Measurements from ENCODE around the gene PNRC2. TPM values are rescaled to one million over a fixed set of nuclear protein-coding genes. Genes with fewer than 3 reads are reported as not detected.

PNRC2 gene
- total and polyA plus RNA-seq, 2 of the 13 experiments (the other 11 are each of a cell fraction or from before 2014, with no cell fraction given) = 74.9 to 97.5 TPM

GRCh38 chr1:23959461-23960290 is at the start of gene PNRC2 (continued):
- TF ChIP-seq, protein P1, sequence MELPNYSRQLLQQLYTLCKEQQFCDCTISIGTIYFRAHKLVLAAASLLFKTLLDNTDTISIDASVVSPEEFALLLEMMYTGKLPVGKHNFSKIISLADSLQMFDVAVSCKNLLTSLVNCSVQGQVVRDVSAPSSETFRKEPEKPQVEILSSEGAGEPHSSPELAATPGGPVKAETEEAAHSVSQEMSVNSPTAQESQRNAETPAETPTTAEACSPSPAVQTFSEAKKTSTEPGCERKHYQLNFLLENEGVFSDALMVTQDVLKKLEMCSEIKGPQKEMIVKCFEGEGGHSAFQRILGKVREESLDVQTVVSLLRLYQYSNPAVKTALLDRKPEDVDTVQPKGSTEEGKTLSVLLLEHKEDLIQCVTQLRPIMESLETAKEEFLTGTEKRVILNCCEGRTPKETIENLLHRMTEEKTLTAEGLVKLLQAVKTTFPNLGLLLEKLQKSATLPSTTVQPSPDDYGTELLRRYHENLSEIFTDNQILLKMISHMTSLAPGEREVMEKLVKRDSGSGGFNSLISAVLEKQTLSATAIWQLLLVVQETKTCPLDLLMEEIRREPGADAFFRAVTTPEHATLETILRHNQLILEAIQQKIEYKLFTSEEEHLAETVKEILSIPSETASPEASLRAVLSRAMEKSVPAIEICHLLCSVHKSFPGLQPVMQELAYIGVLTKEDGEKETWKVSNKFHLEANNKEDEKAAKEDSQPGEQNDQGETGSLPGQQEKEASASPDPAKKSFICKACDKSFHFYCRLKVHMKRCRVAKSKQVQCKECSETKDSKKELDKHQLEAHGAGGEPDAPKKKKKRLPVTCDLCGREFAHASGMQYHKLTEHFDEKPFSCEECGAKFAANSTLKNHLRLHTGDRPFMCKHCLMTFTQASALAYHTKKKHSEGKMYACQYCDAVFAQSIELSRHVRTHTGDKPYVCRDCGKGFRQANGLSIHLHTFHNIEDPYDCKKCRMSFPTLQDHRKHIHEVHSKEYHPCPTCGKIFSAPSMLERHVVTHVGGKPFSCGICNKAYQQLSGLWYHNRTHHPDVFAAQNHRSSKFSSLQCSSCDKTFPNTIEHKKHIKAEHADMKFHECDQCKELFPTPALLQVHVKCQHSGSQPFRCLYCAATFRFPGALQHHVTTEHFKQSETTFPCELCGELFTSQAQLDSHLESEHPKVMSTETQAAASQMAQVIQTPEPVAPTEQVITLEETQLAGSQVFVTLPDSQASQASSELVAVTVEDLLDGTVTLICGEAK (IDR thresholded peaks at IDR 0.05) = no peak
- TF ChIP-seq, protein P1 (CRISPR knock-in tag; IDR thresholded peaks at IDR 0.05) = peak; percentile 70; the same call in 1 of the 2 replicates
- TF ChIP-seq, protein P2, sequence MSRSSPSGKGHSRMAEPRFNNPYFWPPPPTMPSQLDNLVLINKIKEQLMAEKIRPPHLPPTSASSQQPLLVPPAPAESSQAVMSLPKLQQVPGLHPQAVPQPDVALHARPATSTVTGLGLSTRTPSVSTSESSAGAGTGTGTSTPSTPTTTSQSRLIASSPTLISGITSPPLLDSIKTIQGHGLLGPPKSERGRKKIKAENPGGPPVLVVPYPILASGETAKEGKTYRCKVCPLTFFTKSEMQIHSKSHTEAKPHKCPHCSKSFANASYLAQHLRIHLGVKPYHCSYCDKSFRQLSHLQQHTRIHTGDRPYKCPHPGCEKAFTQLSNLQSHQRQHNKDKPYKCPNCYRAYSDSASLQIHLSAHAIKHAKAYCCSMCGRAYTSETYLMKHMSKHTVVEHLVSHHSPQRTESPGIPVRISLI (CRISPR knock-in tag; IDR thresholded peaks at IDR 0.05; ENCODE audit: borderline replicate concordance) = peak; percentile 61; the same call in 1 of the 2 replicates
- TF ChIP-seq RFXAP (CRISPR knock-in tag; IDR thresholded peaks at IDR 0.05; ENCODE audit: borderline replicate concordance) (peak; percentile 100), PCBP2 (optimal IDR thresholded peaks at IDR 0.05; ENCODE audit: low read depth, low read length, poor library complexity, severe bottlenecking) (no peak), ZNF260 (CRISPR knock-in tag; IDR thresholded peaks at IDR 0.05; ENCODE audit: borderline replicate concordance, low read depth) (no peak), ZBTB49 (CRISPR knock-in tag; IDR thresholded peaks at IDR 0.05; ENCODE audit: borderline replicate concordance) (no peak), SMAD1 (CRISPR knock-in tag; IDR thresholded peaks at IDR 0.05; ENCODE audit: borderline replicate concordance, low read depth) (no peak), NKX3-1 (CRISPR knock-in tag; IDR thresholded peaks at IDR 0.05) (peak; percentile 73; the same call in 1 of the 2 replicates)
- TF ChIP-seq, protein P3, sequence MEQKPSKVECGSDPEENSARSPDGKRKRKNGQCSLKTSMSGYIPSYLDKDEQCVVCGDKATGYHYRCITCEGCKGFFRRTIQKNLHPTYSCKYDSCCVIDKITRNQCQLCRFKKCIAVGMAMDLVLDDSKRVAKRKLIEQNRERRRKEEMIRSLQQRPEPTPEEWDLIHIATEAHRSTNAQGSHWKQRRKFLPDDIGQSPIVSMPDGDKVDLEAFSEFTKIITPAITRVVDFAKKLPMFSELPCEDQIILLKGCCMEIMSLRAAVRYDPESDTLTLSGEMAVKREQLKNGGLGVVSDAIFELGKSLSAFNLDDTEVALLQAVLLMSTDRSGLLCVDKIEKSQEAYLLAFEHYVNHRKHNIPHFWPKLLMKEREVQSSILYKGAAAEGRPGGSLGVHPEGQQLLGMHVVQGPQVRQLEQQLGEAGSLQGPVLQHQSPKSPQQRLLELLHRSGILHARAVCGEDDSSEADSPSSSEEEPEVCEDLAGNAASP (CRISPR knock-in tag; IDR thresholded peaks at IDR 0.05; ENCODE audit: borderline replicate concordance) = no peak; the same call in none of the 2 replicates
- TF ChIP-seq, protein P4, sequence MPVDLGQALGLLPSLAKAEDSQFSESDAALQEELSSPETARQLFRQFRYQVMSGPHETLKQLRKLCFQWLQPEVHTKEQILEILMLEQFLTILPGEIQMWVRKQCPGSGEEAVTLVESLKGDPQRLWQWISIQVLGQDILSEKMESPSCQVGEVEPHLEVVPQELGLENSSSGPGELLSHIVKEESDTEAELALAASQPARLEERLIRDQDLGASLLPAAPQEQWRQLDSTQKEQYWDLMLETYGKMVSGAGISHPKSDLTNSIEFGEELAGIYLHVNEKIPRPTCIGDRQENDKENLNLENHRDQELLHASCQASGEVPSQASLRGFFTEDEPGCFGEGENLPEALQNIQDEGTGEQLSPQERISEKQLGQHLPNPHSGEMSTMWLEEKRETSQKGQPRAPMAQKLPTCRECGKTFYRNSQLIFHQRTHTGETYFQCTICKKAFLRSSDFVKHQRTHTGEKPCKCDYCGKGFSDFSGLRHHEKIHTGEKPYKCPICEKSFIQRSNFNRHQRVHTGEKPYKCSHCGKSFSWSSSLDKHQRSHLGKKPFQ (CRISPR knock-in tag; IDR thresholded peaks at IDR 0.05; ENCODE audit: insufficient replicate concordance) = peak; percentile 90
